Activated naive CD4-positive, alpha-beta T cell treated with anti-CD3 and anti-CD28 coated beads, Interleukin-2, amount 50 U/mL, for 72 hours (primary cell): ENCODE results near the gene MSX2. TPM values are rescaled to one million over a fixed set of nuclear protein-coding genes. Genes with fewer than 3 reads are reported as not detected.

ENCODE experiments used
- ATAC-seq, 2 donors: fragments of 150-1000 bp; cut with Tn5 transposase; 2 replicates each; pipeline ENCODE4 v1.10.0; 2021; ENCODE audit warnings: mild to moderate bottlenecking in 2 of 2, moderate library complexity in 2 of 2
- DNase-seq, 2 donors: peaks; one replicate each; pipeline ENCODE4 v3.0.0; 2021 to 2022; ENCODE audit warnings: low spot score in 2 of 2
- H3K27ac Mint-ChIP-seq, 2 donors: one replicate each; pipeline ENCODE4 v1.8.0; 2022; ENCODE audit warnings: mild to moderate bottlenecking in 2 of 2, mixed read lengths in 2 of 2
- H3K36me3 Mint-ChIP-seq, 2 donors: one replicate each; pipeline ENCODE4 v1.8.0; 2022; ENCODE audit warnings: mixed read lengths in 2 of 2
- H3K9me3 Mint-ChIP-seq, 2 donors: one replicate each; pipeline ENCODE4 v1.8.0; 2022; ENCODE audit warnings: mixed read lengths in 2 of 2
- total RNA-seq, 2 donors: library from RNA; stranded (reverse); gene quantifications; one replicate each; pipeline ENCODE4 v1.2.3, GENCODE V29; 2022

The MSX2 gene
- total RNA-seq, 2 donors from 2014 or later = not detected

DNA sequence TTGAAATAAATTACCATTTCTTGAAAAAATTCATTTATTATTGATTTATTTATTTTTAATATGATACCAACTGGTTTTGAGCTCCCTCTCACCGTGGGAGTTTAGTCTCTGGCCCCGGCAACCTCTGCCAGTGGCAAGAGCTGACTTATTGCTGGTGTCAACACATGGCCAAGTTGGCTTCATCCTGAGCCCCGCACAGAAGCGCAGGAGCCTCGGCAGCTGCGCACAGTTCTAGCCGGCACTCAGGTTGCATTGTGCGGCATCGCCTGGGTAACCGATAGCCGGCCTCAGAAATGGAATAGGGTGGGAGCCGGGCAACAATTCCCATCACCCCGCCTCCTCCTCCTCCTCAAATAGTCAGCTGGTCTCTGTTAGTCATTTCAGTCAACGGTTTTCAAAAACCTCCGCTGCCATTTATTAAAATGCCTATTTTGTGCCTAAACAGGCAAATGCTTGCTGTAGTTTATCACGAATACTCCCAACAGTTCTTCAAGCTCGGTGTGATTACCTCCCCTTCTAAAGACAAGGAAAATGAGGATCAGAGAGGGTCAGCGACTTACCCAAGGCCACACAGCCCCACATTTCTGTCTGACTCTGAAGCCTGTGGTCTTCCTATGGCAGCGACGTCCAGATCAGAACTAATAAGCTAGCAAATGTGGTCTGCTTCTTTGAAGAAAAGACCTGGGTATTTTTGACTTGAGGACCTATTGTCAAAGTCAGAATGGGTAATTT is 15.7 kb upstream of the MSX2 start:
- Mint-ChIP-seq H3K36me3 (no peaks in the 10 kb centered on the region), H3K9me3 (no peaks in the 10 kb centered on the region), H3K27ac (no peak overlapping the region)
- no peak for DNase-seq
- no peak for ATAC-seq

DNA sequence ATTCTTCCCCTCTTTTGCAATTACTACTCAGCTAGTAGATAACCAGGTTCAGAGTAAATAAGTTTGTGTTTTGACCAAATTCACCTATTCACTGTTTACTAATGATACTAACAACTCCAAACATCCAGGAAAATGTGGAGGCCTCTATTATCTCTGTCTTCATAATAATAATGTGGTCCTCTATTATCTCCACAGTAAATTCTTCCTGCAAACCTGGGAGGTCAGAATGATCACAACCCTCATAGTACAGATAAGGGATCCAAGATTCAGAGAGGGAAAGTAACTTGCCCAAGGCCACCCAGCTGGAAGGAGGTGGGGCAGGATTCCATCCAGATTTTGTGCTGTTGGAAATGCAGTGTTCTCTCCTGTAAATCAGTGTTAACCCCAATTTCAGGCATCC is 9.6 kb upstream of the MSX2 start:
- DNase-seq (no peak), ATAC-seq (no peak)
- H3K27ac Mint-ChIP-seq = no peak overlapping the region
- no peaks in the 10 kb centered on the region for H3K36me3 Mint-ChIP-seq
- H3K9me3 Mint-ChIP-seq = no peaks in the 10 kb centered on the region

DNA sequence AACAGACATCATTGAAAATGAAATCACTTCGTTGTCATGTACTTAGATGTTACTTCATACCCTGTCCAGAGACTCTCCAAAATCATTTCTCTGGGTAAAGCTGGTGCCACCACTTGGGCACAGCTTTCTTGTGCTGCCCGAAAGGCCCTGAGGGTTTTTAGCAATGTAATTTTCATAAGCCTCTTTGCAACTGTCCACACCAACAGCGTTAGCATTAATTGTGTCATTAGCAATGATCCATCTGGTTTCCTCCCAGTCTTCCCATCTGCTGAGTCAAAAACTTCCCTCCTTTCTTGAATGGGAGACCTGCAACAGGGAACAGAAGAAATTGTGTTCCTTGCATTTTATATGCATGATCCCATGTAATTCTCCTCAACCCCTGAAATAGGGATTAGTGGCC is 8.6 kb upstream of the MSX2 start:
- DNase-seq = no peak
- Mint-ChIP-seq H3K27ac (no peak overlapping the region), H3K36me3 (peaks cover 4 to 5% of the 10 kb centered on the region in 2 donors), H3K9me3 (no peaks in the 10 kb centered on the region)
- no peak for ATAC-seq

DNA sequence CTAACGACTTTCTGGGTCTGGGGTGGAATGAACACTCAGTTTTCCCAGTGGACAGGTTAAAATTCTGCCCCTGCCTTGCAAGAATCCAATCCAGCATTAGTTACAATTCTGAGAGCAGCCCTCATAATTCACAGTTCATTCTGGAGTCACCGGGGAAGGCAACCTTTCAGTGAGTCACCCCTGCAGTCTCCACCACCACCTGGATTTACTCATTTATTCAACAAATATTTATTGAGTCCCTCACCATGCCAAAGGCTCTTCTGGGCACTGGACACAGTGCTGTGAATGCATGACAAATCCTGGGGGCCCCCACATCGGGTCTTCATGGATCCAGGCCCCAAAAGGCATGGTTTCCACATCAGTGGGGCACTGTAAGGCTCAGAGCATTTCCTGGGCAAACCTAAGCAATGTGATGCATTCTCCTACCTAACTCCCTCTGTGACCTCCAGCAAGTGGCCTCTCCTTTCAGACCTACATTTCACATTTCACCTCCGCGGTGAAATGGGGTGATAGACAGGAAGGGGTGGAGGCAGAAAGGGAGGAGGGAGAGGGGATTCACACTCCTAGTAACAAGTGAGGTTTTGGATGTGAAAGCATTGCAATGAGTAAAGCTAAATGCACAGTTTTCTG is 6.4 kb upstream of the MSX2 start:
- DNase-seq (no peak), ATAC-seq (no peak)
- Mint-ChIP-seq H3K36me3 (peaks cover 4 to 5% of the 10 kb centered on the region in 2 donors), H3K9me3 (no peaks in the 10 kb centered on the region), H3K27ac (no peak overlapping the region)

DNA sequence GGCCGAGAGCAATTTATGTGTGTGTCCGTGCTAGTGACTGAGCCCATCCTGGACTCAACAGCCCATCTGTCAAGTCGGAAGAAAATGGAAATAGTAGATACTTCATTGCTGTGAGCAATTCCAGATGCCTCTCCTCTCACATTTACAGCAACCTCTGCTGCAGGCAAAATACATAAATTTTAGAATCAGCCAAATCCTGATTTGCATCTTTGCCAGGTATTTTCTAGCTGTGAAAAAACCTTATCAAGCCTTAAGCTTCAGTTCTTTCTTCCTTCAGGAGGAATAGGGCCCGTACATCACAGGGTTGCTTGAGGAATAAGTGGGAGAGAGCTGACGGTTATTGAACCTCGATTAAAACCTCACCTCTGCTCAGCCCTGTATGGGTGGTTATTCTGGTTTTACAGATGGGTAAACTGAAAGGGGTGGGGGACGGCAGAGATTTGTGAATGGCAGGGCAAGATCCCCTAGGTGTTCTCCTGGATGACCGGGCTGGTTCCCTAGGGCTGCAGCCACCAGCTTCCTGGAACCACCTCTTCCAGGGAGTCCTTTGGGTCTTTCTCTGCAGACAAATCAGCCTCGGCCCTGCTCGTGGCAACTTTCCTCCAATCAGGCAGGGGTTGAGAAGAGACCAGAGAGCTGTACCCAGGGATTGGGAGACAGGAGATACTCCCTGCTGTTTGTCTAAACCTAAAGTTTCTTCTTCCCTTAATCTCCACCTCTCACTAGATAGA is 5.3 kb upstream of the MSX2 start:
- no peak overlapping the region for H3K27ac Mint-ChIP-seq
- no peak for DNase-seq
- no peaks in the 10 kb centered on the region for H3K9me3 Mint-ChIP-seq
- H3K36me3 Mint-ChIP-seq = peaks cover 5 to 12% of the 10 kb centered on the region in 2 donors
- ATAC-seq = no peak

DNA sequence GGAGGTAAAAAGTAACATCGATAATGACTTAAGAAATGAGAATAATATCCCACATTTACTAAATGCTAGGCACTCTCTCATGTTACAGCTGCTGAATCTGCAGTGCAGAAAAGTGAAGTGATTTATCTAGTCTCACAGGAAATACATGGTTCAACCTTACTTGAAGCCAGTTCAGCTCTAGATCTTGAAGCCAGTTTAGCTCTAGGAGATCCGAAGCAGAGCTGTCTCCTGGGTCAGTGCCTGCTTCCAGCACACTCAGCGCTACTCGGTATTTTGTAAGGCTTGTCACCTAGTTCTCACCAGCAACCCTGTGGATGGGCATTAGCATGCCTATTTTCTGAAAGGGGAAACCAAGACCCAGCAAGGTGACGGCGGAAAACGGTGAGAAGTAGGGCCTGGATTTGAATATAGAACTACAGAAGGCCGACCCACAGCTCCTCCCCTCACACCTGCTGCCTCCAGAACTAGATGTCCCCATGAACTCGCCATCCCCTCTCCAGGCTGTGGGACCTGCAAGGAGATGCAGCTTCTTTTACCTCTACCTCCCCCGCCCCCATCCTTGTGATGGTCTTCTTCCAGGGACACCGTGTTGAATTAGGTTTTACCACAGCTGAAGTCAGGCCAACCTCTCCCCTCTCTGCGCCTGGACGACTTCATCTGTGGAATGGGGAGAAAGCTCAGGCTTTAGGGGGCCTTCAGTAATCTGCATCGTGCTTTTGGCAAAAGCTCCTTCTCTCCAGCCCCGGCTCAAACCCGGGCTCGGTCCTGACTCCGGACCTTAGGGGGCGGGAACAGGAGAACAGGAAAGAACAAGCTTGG is 4.4 kb upstream of the MSX2 start:
- no peak overlapping the region for H3K27ac Mint-ChIP-seq
- DNase-seq (no peak), ATAC-seq (no peak)
- no peaks in the 10 kb centered on the region for H3K9me3 Mint-ChIP-seq
- peaks cover 5 to 14% of the 10 kb centered on the region in 2 donors for H3K36me3 Mint-ChIP-seq

DNA sequence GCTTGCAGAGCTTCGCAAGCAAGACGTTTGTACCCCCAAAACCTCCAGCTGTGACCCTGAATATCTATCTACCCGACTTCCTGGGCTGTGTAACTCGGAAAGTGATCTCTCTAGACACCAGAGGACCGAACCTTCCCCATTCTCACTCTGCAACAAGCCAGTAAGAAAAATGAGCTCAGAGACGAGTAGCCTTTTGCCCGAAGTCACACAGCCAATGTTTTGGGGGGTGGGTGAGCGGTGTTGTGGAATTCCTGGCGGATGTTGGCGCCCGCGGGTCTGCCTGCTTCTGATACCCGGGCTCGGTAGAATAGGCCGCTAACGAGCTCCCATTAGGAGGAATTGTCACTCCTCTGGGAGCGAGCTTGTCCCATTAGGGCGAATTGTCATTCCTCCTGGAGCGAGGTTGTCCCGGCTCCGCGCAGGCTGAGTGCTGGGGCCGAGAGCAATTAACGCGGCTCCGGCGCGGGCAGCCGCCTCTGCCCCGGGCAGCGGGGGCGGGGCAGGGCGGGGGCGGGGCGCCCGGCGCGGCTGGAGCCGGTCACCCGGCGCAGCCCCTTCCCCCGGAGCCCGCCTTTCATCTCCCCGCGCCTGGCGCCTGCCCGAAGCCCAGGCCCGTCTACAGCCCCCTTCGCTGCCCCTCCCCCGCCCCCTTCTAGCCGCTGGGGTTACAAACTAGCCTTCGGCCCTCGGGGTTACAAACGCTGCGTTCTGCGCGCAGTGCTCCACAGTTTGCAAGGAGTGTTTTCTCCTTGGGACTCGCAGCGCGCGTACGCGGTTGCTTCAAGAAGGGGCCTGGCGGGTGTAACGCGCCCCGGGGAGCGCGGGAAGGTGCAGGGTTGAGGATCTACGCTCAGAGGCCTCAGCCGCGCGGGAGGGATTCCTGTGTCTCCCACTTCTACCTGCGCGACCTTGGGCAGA is 3.5 kb upstream of the MSX2 start:
- DNase-seq (no peak), ATAC-seq (no peak)
- peaks cover 5 to 21% of the 10 kb centered on the region in 2 donors for H3K36me3 Mint-ChIP-seq
- H3K9me3 Mint-ChIP-seq = no peaks in the 10 kb centered on the region
- no peak overlapping the region for H3K27ac Mint-ChIP-seq

DNA sequence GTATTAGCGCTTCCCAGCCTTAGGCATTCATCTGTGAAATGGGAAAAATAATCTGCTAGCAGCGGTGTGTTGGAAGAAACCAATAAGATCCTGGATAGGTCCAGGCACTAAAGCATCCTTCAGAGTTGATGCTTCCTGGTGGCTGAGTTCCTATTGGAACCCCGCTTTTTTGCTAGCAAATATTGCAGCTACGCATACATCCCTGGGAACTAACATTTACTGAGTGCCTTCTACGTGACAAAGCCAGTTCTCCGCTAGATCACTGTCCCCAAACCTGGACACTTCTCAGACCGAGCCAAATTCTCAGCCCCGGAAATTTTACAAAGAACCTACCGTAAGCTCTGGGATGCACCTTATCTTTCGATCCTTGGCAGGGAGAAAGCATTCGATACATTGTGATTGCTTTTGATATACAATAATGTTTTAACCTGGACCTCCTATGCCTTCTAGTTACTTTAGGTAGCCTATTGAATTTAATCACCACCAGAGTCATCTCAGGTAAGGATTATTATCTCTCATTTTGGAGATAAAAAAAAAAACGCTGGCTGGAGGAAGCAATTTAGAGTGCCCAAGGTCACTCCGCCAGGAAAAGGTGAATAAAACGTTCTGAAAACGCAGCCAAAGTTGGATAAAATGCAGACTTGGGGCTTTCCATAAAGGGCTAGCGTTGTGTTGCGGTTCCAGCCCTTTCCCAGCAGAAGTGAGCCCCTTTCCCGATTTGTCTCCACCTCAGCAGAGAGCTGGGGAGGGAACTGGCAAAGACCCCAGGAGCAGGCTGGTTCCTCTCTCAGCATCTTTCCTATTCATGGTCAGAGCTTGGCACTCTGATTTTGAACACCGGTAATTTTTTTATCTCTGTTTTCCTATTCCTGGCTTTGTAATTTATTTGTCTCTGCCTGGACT is 2.6 kb upstream of the MSX2 start:
- peaks cover 5 to 25% of the 10 kb centered on the region in 2 donors for H3K36me3 Mint-ChIP-seq
- H3K27ac Mint-ChIP-seq = no peak overlapping the region
- DNase-seq (no peak), ATAC-seq (no peak)
- no peaks in the 10 kb centered on the region for H3K9me3 Mint-ChIP-seq

DNA sequence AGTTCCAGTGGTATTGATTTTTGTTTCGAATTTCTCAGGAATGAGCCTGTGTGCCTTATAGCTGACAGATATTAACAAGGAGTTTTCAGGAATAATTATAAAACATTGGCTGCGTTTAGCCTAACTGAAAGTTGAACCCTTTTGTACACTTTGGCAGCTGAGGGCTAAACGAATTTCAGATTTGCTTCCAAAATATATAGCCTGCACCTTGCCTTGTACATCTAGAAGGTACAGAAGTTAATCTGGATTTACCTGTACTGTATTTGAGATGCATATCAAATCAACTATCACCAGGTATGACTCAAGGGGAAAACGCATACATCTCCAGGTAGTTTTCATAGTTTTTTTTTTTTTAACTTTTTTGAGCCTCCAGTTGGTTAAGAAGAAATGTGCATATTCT is 1.9 kb upstream of the MSX2 start:
- H3K9me3 Mint-ChIP-seq = no peaks in the 10 kb centered on the region
- ATAC-seq = no peak
- peaks cover 5 to 25% of the 10 kb centered on the region in 2 donors for H3K36me3 Mint-ChIP-seq
- H3K27ac Mint-ChIP-seq = no peak overlapping the region
- no peak for DNase-seq

DNA sequence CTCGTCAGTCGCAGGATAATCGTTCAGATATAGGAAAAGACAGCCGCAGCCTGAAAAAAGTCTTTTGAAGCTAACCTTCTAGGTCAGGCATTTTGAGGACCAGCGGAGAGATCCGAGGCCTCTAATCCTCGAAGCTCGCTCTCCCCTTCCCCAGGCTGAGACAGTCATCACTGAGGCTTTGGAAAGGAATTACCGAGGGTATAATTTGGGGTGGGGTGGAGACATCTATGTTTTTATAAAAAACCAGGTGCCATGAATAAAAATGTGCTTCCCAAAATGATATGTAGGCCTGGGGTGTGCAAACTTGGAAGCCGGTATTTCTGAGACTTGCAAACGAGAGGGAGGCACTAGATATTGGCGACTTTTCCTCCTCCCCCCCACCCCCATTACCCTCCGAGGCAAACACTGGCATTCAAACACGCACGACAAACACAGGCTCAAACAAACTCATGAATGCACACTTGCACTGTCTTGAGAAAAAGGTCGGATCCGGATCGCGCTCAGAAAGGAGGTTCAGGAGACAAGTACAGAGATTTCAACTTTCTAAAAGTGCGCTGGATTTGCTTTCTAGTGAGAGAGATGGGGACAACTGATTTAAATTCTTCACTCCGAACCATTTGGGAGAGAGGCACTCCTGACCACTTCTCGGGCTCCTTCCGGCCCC is 935 bp upstream of the MSX2 start:
- Mint-ChIP-seq H3K27ac (peak overlapping the region in 1 of 2 donors; percentile 33), H3K36me3 (peaks cover 5 to 32% of the 10 kb centered on the region in 2 donors), H3K9me3 (no peaks in the 10 kb centered on the region)
- no peak for ATAC-seq
- DNase-seq = no peak

DNA sequence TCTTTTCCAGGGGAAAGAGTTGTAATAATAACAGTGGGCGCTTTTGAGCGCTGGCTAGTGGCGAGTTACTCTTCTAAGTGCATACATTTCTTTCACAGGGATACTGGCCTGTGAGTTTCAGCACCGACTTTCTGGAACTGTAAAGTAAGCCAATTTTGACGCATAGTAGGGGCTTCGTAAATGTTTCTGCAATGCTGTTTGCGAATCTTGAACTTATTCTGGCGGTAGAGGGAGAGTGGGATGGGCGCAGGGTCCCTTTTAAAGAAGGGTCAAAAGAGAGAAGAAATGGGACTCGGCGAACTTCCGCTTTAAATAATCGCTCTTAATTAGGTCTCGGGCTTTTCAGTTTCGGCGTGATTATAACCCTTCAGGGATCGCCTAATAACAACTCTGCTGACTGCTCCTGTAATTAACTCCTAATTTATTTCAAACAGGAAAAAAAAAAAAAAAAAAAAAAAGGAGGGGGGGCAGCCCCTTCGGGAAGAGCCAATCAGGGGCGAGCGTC is 351 bp upstream of the MSX2 start:
- Mint-ChIP-seq H3K9me3 (no peaks in the 10 kb centered on the region), H3K36me3 (peaks cover 5 to 32% of the 10 kb centered on the region in 2 donors), H3K27ac (peak overlapping the region in 1 of 2 donors; percentile 1)
- ATAC-seq (no peak), DNase-seq (no peak)

DNA sequence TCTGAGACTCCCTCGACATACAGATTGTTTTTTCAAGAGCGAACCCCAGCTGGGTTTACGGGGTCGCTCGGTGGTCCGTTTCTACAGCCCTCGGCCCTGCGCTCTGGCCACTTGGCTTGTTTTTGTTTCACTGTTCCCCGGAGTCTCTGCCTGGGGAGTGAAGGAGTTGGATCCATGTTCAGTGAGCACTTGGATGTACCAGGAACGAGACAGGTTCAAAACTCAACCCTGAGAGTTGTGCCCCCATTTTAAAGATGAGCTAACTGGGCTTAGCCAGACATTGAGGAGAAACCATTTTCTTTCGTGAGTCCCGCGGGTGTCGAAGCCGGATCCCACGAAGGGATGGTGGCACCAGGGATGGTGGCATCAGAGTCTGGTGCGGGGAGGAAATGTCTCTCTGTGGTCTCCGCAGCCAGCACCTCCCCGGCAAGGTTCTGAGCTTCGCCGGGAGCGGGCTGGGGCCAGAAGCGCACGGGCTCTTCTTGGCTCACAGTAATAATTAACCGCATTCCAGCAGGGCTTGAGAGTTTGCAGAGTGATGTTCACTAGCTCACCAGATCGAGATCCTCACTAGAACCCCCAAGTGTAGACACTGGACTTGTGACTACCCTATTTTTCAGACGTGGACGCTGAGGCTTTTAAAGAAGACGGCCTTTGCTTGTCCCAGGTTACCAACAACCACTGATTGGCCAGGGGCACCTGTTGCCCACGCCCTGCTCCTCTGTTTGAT is 1.0 kb downstream of the MSX2 start:
- no peak for DNase-seq
- Mint-ChIP-seq H3K9me3 (no peaks in the 10 kb centered on the region), H3K27ac (no peak overlapping the region), H3K36me3 (peaks cover 2 to 29% of the 10 kb centered on the region in 2 donors)
- ATAC-seq = no peak

DNA sequence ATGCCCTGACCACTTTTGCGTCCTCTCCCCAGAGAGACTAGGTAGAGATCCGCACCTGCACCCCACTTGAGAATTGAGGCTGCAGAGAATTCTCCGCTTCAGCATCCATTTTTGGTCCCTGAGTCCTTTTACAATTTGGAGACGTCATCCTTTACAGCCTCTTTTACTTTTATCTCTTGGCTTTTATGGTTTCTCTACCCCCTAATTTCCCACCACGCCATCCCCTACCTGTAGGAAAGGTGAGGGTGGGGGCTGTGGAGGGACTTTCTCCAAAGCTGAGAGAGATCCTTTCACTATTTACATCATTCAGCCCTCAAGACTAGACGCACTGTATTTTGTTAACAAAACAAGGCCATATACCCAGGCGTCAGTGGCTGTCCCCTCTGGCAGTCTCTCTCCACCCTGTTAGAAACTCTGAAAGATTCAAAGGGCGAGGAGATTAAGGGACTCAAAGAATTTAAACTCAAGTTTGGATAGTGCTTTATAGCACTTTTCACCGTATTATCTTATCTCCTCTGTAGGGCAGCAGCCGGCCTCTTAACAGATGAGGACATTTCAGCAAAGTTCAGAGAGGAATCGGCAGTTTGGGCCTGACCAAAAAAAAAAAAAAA is 1.7 kb downstream of the MSX2 start:
- H3K36me3 Mint-ChIP-seq = peaks cover 0 to 32% of the 10 kb centered on the region in 2 donors
- H3K27ac Mint-ChIP-seq = no peak overlapping the region
- no peak for ATAC-seq
- no peak for DNase-seq
- H3K9me3 Mint-ChIP-seq = no peaks in the 10 kb centered on the region
